Measurements from ENCODE around the gene TATDN3.

DNA sequence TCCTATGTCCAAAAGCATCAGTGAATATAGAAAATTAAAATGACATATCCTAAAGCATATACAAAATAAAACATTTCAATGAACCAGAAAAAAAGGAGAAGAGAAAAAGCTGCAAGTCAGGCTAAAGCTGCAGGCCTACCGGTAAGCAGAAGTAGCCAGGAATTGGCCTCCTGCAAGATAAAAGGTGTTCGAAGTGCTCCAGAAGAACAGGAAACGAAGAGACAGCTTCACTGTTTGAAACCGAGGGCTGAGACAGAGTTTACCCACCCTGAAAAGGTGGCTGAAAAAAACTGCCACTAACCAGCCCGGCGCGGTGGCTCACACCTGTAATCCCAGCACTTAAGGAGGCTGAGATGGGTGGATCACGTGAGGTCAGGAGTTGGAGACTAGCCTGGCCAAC, 37.5 kb upstream of the TATDN3 start:
- no peak for TF ChIP-seq POLR2A (IDR thresholded peaks at IDR 0.05; ENCODE audit: control extremely low read depth in 1 of 2, low read depth in 2 of 2, low read length in 2 of 2)
- TF ChIP-seq EP300 (IDR thresholded peaks at IDR 0.05; ENCODE audit: borderline replicate concordance in 1 of 2, low read depth in 2 of 2, low read length in 2 of 2) = no peak
- TF ChIP-seq, protein P1, sequence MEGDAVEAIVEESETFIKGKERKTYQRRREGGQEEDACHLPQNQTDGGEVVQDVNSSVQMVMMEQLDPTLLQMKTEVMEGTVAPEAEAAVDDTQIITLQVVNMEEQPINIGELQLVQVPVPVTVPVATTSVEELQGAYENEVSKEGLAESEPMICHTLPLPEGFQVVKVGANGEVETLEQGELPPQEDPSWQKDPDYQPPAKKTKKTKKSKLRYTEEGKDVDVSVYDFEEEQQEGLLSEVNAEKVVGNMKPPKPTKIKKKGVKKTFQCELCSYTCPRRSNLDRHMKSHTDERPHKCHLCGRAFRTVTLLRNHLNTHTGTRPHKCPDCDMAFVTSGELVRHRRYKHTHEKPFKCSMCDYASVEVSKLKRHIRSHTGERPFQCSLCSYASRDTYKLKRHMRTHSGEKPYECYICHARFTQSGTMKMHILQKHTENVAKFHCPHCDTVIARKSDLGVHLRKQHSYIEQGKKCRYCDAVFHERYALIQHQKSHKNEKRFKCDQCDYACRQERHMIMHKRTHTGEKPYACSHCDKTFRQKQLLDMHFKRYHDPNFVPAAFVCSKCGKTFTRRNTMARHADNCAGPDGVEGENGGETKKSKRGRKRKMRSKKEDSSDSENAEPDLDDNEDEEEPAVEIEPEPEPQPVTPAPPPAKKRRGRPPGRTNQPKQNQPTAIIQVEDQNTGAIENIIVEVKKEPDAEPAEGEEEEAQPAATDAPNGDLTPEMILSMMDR (IDR thresholded peaks at IDR 0.05; ENCODE audit: control extremely low read depth in 1 of 3, insufficient read depth in 1 of 3, low read depth in 1 of 3, low read length in 3 of 3) = no peak
- TF ChIP-seq GABPA (IDR thresholded peaks at IDR 0.05; ENCODE audit: borderline replicate concordance, insufficient read depth, low read length) = no peak
- TF ChIP-seq, protein P2, sequence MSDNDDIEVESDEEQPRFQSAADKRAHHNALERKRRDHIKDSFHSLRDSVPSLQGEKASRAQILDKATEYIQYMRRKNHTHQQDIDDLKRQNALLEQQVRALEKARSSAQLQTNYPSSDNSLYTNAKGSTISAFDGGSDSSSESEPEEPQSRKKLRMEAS (IDR thresholded peaks at IDR 0.05) = no peak
